H1 (cell line): Measurements from ENCODE around the gene DUSP11. TPM values are rescaled to one million over a fixed set of nuclear protein-coding genes. Genes with fewer than 3 reads are reported as not detected.

Source experiments
- CTCF ChIA-PET: fragments of 300-600 bp; sonication (Branson Sonifier 250); formaldehyde crosslinking; loops from one replicate; lab custom pipeline; 2021; ENCODE audit not compliant: partially characterized antibody; lab: Charles Lee
- POLR2A ChIA-PET: fragments of 300-600 bp; sonication (Branson Sonifier 250); formaldehyde crosslinking; loops from one replicate; lab custom pipeline; 2021; ENCODE audit warnings: inconsistent platforms; ENCODE audit not compliant: partially characterized antibody; lab: Charles Lee
- DNase-seq, 2 experiments: peaks; one replicate each; pipeline versions ENCODE4 v3.0.0 to v3.0.0-alpha.2; 2010 to 2022; ENCODE audit warnings: low spot score in 2 of 2, low read depth in 1 of 2, mixed read lengths in 1 of 2
- FAIRE-seq: peaks from 2 replicates; lab custom pipeline; 2011; peaks lifted over from hg19 to GRCh38; lab: Jason Lieb, UNC
- H2AFZ ChIP-seq: 2 replicates; pipeline ENCODE4 v1.8.1; 2012; ENCODE audit warnings: low read length, inconsistent platforms
- H2AK5ac ChIP-seq: 2 replicates; pipeline ENCODE4 v1.6.1; 2013; ENCODE audit warnings: low read depth, low read length
- H2BK120ac ChIP-seq: replicated peaks from 2 replicates; pipeline ENCODE3; 2013; ENCODE audit warnings: low read depth, low read length, inconsistent platforms
- H2BK12ac ChIP-seq: 2 replicates; pipeline ENCODE4 v1.6.1; 2013; ENCODE audit warnings: low read depth, low read length
- H2BK15ac ChIP-seq: 2 replicates; pipeline ENCODE4 v1.6.1; 2013; ENCODE audit warnings: low read length
- H2BK20ac ChIP-seq: 2 replicates; pipeline ENCODE4 v1.6.1; 2013; ENCODE audit warnings: low read length
- H2BK5ac ChIP-seq: 2 replicates; pipeline ENCODE4 v1.6.1; 2013; ENCODE audit warnings: low read depth, low read length
- H3K14ac ChIP-seq: 2 replicates; pipeline ENCODE4 v1.6.1; 2013; ENCODE audit warnings: inconsistent platforms; ENCODE audit not compliant: insufficient read length
- H3K18ac ChIP-seq: 2 replicates; pipeline ENCODE4 v1.6.1; 2013; ENCODE audit warnings: low read length; ENCODE audit errors: extremely low read depth
- H3K23ac ChIP-seq: 2 replicates; pipeline ENCODE4 v1.6.1; 2013; ENCODE audit warnings: inconsistent platforms; ENCODE audit not compliant: insufficient read length
- H3K23me2 ChIP-seq: 2 replicates; pipeline ENCODE4 v1.6.1; 2013; ENCODE audit warnings: low read depth, low read length
- H3K27ac ChIP-seq: 2 replicates; pipeline ENCODE4 v1.6.1; 2011; ENCODE audit warnings: low read depth, low read length, inconsistent platforms
- H3K27me3 ChIP-seq, 4 experiments: replicated peaks in 1 of 4; 1 replicate in 1 of 4; 2 replicates in 3 of 4; pipeline versions ENCODE4 v1.6.1 to v1.8.1; 2011 to 2013; ENCODE audit warnings: low read length in 3 of 4, mild to moderate bottlenecking in 3 of 4, inconsistent platforms in 2 of 4, mixed read lengths in 2 of 4, moderate library complexity in 1 of 4; ENCODE audit not compliant: control insufficient read depth in 3 of 4, insufficient read depth in 3 of 4; ENCODE audit errors: extremely low read depth in 1 of 4
- H3K36me3 ChIP-seq, 4 experiments: 2 replicates each; pipeline versions ENCODE4 v1.6.1 to v1.8.1; 2011 to 2013; ENCODE audit warnings: mild to moderate bottlenecking in 4 of 4, low read length in 3 of 4, moderate library complexity in 2 of 4, control low read depth in 1 of 4, inconsistent platforms in 1 of 4; ENCODE audit not compliant: insufficient read depth in 4 of 4, control insufficient read depth in 2 of 4
- H3K4ac ChIP-seq: replicated peaks from 2 replicates; pipeline ENCODE3; 2013; ENCODE audit warnings: low read length, low read depth, mixed read lengths, inconsistent platforms; ENCODE audit not compliant: insufficient read length
- H3K4me1 ChIP-seq, 4 experiments: replicated peaks in 1 of 4; 1 replicate in 1 of 4; 2 replicates in 3 of 4; pipeline versions ENCODE4 v1.6.1 to v1.8.1; 2011 to 2013; ENCODE audit warnings: low read length in 3 of 4, inconsistent platforms in 2 of 4, mixed read lengths in 1 of 4; ENCODE audit not compliant: insufficient read depth in 4 of 4, control insufficient read depth in 3 of 4
- H3K4me2 ChIP-seq, 2 experiments: 2 replicates each; pipeline versions ENCODE4 v1.6.1 to v1.8.1; 2011 to 2013; ENCODE audit warnings: low read depth in 2 of 2, low read length in 2 of 2, control low read depth in 1 of 2, inconsistent platforms in 1 of 2, mild to moderate bottlenecking in 1 of 2; ENCODE audit not compliant: insufficient read depth in 1 of 2
- H3K4me3 ChIP-seq, 4 experiments: fragments of 200-600, 300-600 bp in 1 of 4; sonication (generic), shearing (Covaris generic), sonication (Bioruptor Twin) in 1 of 4; 2 replicates each; pipeline versions ENCODE4 v1.5.1 to v1.8.1; 2011 to 2016; ENCODE audit warnings: low read length in 4 of 4, low read depth in 3 of 4, control low read depth in 2 of 4, inconsistent platforms in 2 of 4, mild to moderate bottlenecking in 2 of 4, mixed read lengths in 1 of 4, moderate library complexity in 1 of 4; ENCODE audit not compliant: insufficient read depth in 2 of 4; ENCODE audit errors: extremely low read depth in 1 of 4
- H3K56ac ChIP-seq: replicated peaks from 2 replicates; pipeline ENCODE3; 2013; ENCODE audit warnings: low read depth, mild to moderate bottlenecking, mixed read lengths, low read length, inconsistent platforms; ENCODE audit not compliant: insufficient read length
- H3K79me1 ChIP-seq: 2 replicates; pipeline ENCODE4 v1.6.1; 2013; ENCODE audit warnings: low read depth, low read length, control low read depth
- H3K79me2 ChIP-seq, 2 experiments: 2 replicates each; pipeline versions ENCODE4 v1.6.1 to v1.8.1; 2012 to 2013; ENCODE audit warnings: low read length in 2 of 2, mild to moderate bottlenecking in 2 of 2, inconsistent platforms in 1 of 2; ENCODE audit not compliant: insufficient read depth in 2 of 2, control insufficient read depth in 1 of 2
- H3K9ac ChIP-seq, 4 experiments: replicated peaks in 1 of 4; 1 replicate in 1 of 4; 2 replicates in 3 of 4; pipeline versions ENCODE4 v1.6.1 to v1.8.1; 2011 to 2013; ENCODE audit warnings: low read depth in 3 of 4, low read length in 3 of 4, control low read depth in 2 of 4, mild to moderate bottlenecking in 2 of 4, moderate library complexity in 2 of 4, inconsistent platforms in 1 of 4; ENCODE audit errors: extremely low read depth in 1 of 4
- H3K9me3 ChIP-seq, 2 experiments: 2 replicates each; pipeline versions ENCODE4 v1.6.1 to v1.8.1; 2012 to 2013; ENCODE audit warnings: mild to moderate bottlenecking in 2 of 2, moderate library complexity in 2 of 2, control low read depth in 1 of 2, inconsistent platforms in 1 of 2, low read depth in 1 of 2, low read length in 1 of 2, mixed read lengths in 1 of 2; ENCODE audit not compliant: insufficient read depth in 2 of 2
- H4K20me1 ChIP-seq, 2 experiments: replicated peaks in 1 of 2; 2 replicates each; pipeline versions ENCODE3 to v1.8.1; 2011 to 2013; ENCODE audit warnings: inconsistent platforms in 2 of 2, low read length in 2 of 2, mild to moderate bottlenecking in 1 of 2; ENCODE audit not compliant: insufficient read depth in 2 of 2, control insufficient read depth in 1 of 2
- H4K5ac ChIP-seq: 2 replicates; pipeline ENCODE4 v1.6.1; 2013; ENCODE audit warnings: low read length, low read depth, mixed read lengths, inconsistent platforms; ENCODE audit not compliant: insufficient read length
- H4K8ac ChIP-seq: 2 replicates; pipeline ENCODE4 v1.8.0; 2013; ENCODE audit warnings: mild to moderate bottlenecking, moderate library complexity, low read length, inconsistent platforms; ENCODE audit not compliant: insufficient read depth; ENCODE audit errors: extremely low read depth
- H4K91ac ChIP-seq: replicated peaks from 2 replicates; pipeline ENCODE3; 2013; ENCODE audit warnings: low read length, mixed read lengths, inconsistent platforms; ENCODE audit not compliant: insufficient read length
- ASH2L ChIP-seq: fragments of 200-600, 300-600 bp; sonication (generic); IDR thresholded peaks from one replicate; pipeline ENCODE4 v1.7.1; 2017; ENCODE audit warnings: low read length
- BACH1 ChIP-seq: IDR thresholded peaks from 2 replicates; pipeline ENCODE4 v1.6.1; 2012; ENCODE audit warnings: low read length, improper control_type of control experiment
- EP300 ChIP-seq, 2 experiments: IDR thresholded peaks; 1 replicate in 1 of 2; 2 replicates in 1 of 2; pipeline ENCODE4 v1.6.1; 2011 to 2012; ENCODE audit warnings: low read depth in 2 of 2, low read length in 2 of 2, mild to moderate bottlenecking in 2 of 2, borderline replicate concordance in 1 of 2, inconsistent platforms in 1 of 2, moderate library complexity in 1 of 2
- KDM5A ChIP-seq: fragments of 200-600 bp; IDR thresholded peaks from 2 replicates; pipeline ENCODE4 v1.7.1; 2012; ENCODE audit warnings: mild to moderate bottlenecking, low read length, inconsistent platforms, mixed read lengths
- RFX5 ChIP-seq: IDR thresholded peaks from 2 replicates; pipeline ENCODE4 v1.6.1; 2011; ENCODE audit warnings: low read depth, low read length, improper control_type of control experiment, borderline replicate concordance
- SP1 ChIP-seq: IDR thresholded peaks from 2 replicates; pipeline ENCODE4 v1.6.1; 2011; ENCODE audit warnings: low read depth, low read length
- SP2 ChIP-seq: IDR thresholded peaks from 2 replicates; pipeline ENCODE4 v1.6.1; 2012; ENCODE audit warnings: mild to moderate bottlenecking, low read length, inconsistent platforms
- SRF ChIP-seq: IDR thresholded peaks from 2 replicates; pipeline ENCODE4 v1.6.1; 2011; ENCODE audit warnings: mild to moderate bottlenecking, low read depth, low read length, moderate library complexity
- WGBS, 2 experiments: shearing (Covaris generic) in 1 of 2; methylation state at CpG; one replicate each; pipeline versions ENCODE4 v1.1.6 to v1.1.7; 2013 to 2015; ENCODE audit warnings: low lambda C conversion rate in 2 of 2, mixed read lengths in 2 of 2, inconsistent platforms in 1 of 2, low coverage in 1 of 2, missing lambda C conversion rate in 1 of 2; ENCODE audit not compliant: insufficient replicate concordance in 2 of 2, insufficient coverage in 1 of 2, insufficient read length in 1 of 2; ENCODE audit errors: extremely low coverage in 1 of 2, missing lambda C conversion rate in 1 of 2; 5-methylcytosine and 5-hydroxymethylcytosine counted together
- polyA plus RNA-seq, 7 experiments: library from polyadenylated mRNA; depleted of rRNA in 3 of 7; stranded (reverse) in 5 of 7; unstranded in 2 of 7; fragments of >200 nt in 5 of 7; fragments of 200-250 nt in 2 of 7; gene quantifications; 1 replicate in 5 of 7; 2 replicates in 1 of 7; 4 replicates in 1 of 7; pipeline versions ENCODE4 v1.2.1 to v1.2.3, GENCODE V29; 2011 to 2013; ENCODE audit warnings: missing spikeins in 2 of 7, mixed read lengths in 2 of 7
- total RNA-seq: library from RNA; stranded (reverse); fragmentation: NEBNext Ultra II Directional; extraction: Animal tissue kit (Norgen Biotek cat#: 25700); gene quantifications from 2 replicates; pipeline ENCODE4 v1.2.1, GENCODE V29; 2021
- TF ChIP-seq, protein P1 (sequence below): IDR thresholded peaks from 2 replicates; pipeline ENCODE4 v1.6.1; 2011; ENCODE audit warnings: low read length, improper control_type of control experiment
- TF ChIP-seq, protein P2 (sequence below): IDR thresholded peaks from 2 replicates; pipeline ENCODE4 v1.6.1; 2011; ENCODE audit warnings: low read depth, mild to moderate bottlenecking, low read length; ENCODE audit not compliant: insufficient read depth

Gene DUSP11
- total and polyA plus RNA-seq, 2 of the 8 experiments (the other 6 are each of a cell fraction or from before 2014, with no cell fraction given) = 12.2 to 19.1 TPM

DNA sequence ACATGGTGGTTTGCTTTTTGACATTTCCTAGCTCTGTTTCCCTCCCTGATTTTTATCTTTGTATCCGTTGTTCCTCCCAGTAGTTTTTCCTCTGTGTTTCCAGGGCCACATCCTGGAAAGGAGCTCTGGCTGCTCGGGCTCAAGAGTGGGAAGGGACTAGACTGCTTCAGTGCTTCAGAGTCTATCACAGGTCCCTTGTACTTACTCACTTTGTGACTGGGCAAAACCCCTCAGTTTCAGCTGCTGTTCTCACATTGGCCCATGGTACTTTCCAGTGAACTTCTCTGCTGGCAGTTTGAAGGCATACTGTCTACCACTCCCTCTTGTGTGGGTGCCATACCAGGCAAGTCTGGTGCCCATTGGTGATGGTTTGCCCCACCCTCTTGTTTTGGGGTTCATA lies 41.3 kb upstream of the DUSP11 start:
- Histone ChIP-seq H3K27ac (no peak overlapping the region), H2BK5ac (no peak overlapping the region), H3K9ac (no peak overlapping the region), H3K23me2 (no peaks in the 10 kb centered on the region), H4K91ac (no peak overlapping the region), H3K4ac (no peak overlapping the region), H3K18ac (no peak overlapping the region), H2BK12ac (no peak overlapping the region), H2BK15ac (no peak overlapping the region), H3K36me3 (no peaks in the 10 kb centered on the region), H3K79me2 (no peaks in the 10 kb centered on the region), H3K56ac (no peak overlapping the region), H3K4me2 (no peak overlapping the region), H2AK5ac (no peak overlapping the region), H2AFZ (no peak overlapping the region), H4K20me1 (no peaks in the 10 kb centered on the region), H3K79me1 (no peaks in the 10 kb centered on the region), H3K4me3 (no peak overlapping the region), H3K23ac (no peak overlapping the region), H3K27me3 (peaks cover 0 to 4% (median 1%) of the 10 kb centered on the region in 4 experiments; a peak in 3 of 7 replicates), H4K5ac (no peak overlapping the region), H3K4me1 (no peaks in the 10 kb centered on the region), H2BK120ac (no peak overlapping the region), H3K9me3 (no peaks in the 10 kb centered on the region), H2BK20ac (no peak overlapping the region), H4K8ac (no peak overlapping the region), H3K14ac (no peak overlapping the region)
- TF ChIP-seq ASH2L = no peak
- TF ChIP-seq, protein P1, sequence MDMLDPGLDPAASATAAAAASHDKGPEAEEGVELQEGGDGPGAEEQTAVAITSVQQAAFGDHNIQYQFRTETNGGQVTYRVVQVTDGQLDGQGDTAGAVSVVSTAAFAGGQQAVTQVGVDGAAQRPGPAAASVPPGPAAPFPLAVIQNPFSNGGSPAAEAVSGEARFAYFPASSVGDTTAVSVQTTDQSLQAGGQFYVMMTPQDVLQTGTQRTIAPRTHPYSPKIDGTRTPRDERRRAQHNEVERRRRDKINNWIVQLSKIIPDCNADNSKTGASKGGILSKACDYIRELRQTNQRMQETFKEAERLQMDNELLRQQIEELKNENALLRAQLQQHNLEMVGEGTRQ = no peak
- TF ChIP-seq EP300 (IDR thresholded peaks at IDR 0.05; ENCODE audit: borderline replicate concordance in 1 of 2, low read depth in 2 of 2, low read length in 2 of 2) = no peak
- no peak for TF ChIP-seq KDM5A
- TF ChIP-seq BACH1 = no peak
- no peak for TF ChIP-seq SP2
- no peak for TF ChIP-seq RFX5
- no peak for TF ChIP-seq SRF
- TF ChIP-seq SP1 = no peak
- TF ChIP-seq, protein P2, sequence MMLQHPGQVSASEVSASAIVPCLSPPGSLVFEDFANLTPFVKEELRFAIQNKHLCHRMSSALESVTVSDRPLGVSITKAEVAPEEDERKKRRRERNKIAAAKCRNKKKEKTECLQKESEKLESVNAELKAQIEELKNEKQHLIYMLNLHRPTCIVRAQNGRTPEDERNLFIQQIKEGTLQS = no peak
- no peak for DNase-seq
- FAIRE-seq = no peak
- POLR2A ChIA-PET = no interaction called here
- WGBS, 2 experiments = 76% methylated on average over 2 of the region's 2 CpGs; no CpG with 5 or more reads in 1 of the 2 experiments
- CTCF ChIA-PET = interaction anchor here (0.7 to 4.8 kb wide), 2 partner anchors 18 to 331 kb away, joined by 3 to 31 read pairs; no protein-coding TSS in a partner anchor
